Femur (tissue), 1 donor: ENCODE data around the gene GPM6B.

Source experiments
- DNase-seq: peaks from one replicate; pipeline ENCODE4 v3.0.0-alpha.2; 2017

The GPM6B gene

DNA sequence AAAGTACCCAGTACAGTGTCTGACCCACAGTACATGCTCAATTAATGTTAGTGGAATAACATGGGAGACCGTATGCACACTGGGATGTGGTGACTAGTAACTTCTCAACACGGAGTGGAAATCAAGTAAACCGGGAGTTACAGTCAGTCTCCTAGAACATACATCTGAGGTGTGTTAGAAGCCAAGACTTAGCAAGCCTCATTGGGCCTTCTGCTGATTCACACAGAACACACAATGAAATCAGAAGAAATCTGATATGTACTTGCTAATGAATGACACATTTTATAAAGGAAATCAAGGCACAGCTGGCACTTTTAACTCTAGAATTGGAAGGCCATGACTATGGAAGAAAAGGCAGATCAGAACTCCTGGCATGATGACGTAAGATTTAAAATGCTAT is 95.5 kb downstream of the GPM6B start:
- DNase-seq, result no peak
